Sigmoid colon (tissue), 4 donors: ENCODE data around the gene APOL3.
"Not testable (repeated sequence)": the region's sequence is repeated elsewhere in the genome, so short reads cannot be mapped to it uniquely, and the experiment has no call there.

Source experiments
- CTCF ChIP-seq, 4 experiments: fragments of 450-650 bp in 3 of 4; fragments of 200-600 bp in 1 of 4; IDR thresholded peaks; one replicate each; pipeline ENCODE4 v1.5.1; 2016 to 2019; ENCODE audit warnings: antibody characterized with exemption in 4 of 4, mild to moderate bottlenecking in 3 of 4, moderate library complexity in 2 of 4
- EP300 ChIP-seq, 4 donors: sonication (generic); formaldehyde crosslinking; IDR thresholded peaks; one replicate each; pipeline ENCODE4 v1.6.1; 2017; ENCODE audit warnings: antibody characterized with exemption in 4 of 4
- POLR2AphosphoS5 ChIP-seq, 4 donors: sonication (generic); formaldehyde crosslinking; IDR thresholded peaks; one replicate each; pipeline ENCODE4 v1.6.1; 2017; ENCODE audit warnings: antibody characterized with exemption in 4 of 4

- TF ChIP-seq CTCF, EP300, POLR2AphosphoS5 (IDR thresholded peaks at IDR 0.05): not testable (repeated sequence)
These were observed 27.3 kb upstream of the APOL3 start for GRCh38 chr22:36187862-36188261.
